ENCODE measurements around the gene TMEM179.

TMEM179 gene

GRCh38 chr14:104641753-104642539 is 37.4 kb upstream of the TMEM179 start:
- TF ChIP-seq CTCF (conservative IDR thresholded peaks at IDR 0.05; ENCODE audit: low read depth, low read length), result no peak
- no peak overlapping the region for H3K4me3 ChIP-seq (ENCODE audit: low read depth, low read length)
- DNase-seq (ENCODE audit: low read depth), result no peak

- no peak for DNase-seq (ENCODE audit: low read depth)
- no peak for TF ChIP-seq CTCF (conservative IDR thresholded peaks at IDR 0.05; ENCODE audit: low read depth, low read length)
- no peak overlapping the region for H3K4me3 ChIP-seq (ENCODE audit: low read depth, low read length)
These were observed 36.1 kb upstream of the TMEM179 start for GRCh38 chr14:104640681-104641080.

- TF ChIP-seq CTCF (conservative IDR thresholded peaks at IDR 0.05; ENCODE audit: low read depth, low read length), result peak; percentile 94
- no peak overlapping the region for H3K4me3 ChIP-seq (ENCODE audit: low read depth, low read length)
- peak; percentile 69 for DNase-seq (ENCODE audit: low read depth)
These were observed 35.4 kb upstream of the TMEM179 start for GRCh38 chr14:104639885-104640548.

GRCh38 chr14:104639471-104639870 is 34.9 kb upstream of the TMEM179 start:
- no peak for TF ChIP-seq CTCF (conservative IDR thresholded peaks at IDR 0.05; ENCODE audit: low read depth, low read length)
- no peak overlapping the region for H3K4me3 ChIP-seq (ENCODE audit: low read depth, low read length)
- no peak for DNase-seq (ENCODE audit: low read depth)

- TF ChIP-seq CTCF (conservative IDR thresholded peaks at IDR 0.05; ENCODE audit: low read depth, low read length), result no peak
- no peak overlapping the region for H3K4me3 ChIP-seq (ENCODE audit: low read depth, low read length)
- DNase-seq (ENCODE audit: low read depth), result no peak
These were observed 34.4 kb upstream of the TMEM179 start for GRCh38 chr14:104638927-104639450.

- no peak for DNase-seq (ENCODE audit: low read depth)
- no peak for TF ChIP-seq CTCF (conservative IDR thresholded peaks at IDR 0.05; ENCODE audit: low read depth, low read length)
- H3K4me3 ChIP-seq (ENCODE audit: low read depth, low read length), result no peak overlapping the region
These were observed 33.6 kb upstream of the TMEM179 start for GRCh38 chr14:104638190-104638589.
